Measurements from ENCODE around the gene HIPK2. TPM values are rescaled to one million over a fixed set of nuclear protein-coding genes. Genes with fewer than 3 reads are reported as not detected.
A peak's percentile ranks its signal among the peaks of the same experiment; 100 is the strongest.

Gene HIPK2
- total and polyA plus RNA-seq, 8 donors = 25.1 to 61.8 (median 30.4) TPM

- H3K4me1 ChIP-seq = peaks cover 0 to 82% of the 10 kb centered on the region in 2 donors
- intact Hi-C loops (cut with DNase I) = no loop called here
Observed at GRCh38 chr7:139657725-139658124, 120.1 kb downstream of the HIPK2 start.

DNA sequence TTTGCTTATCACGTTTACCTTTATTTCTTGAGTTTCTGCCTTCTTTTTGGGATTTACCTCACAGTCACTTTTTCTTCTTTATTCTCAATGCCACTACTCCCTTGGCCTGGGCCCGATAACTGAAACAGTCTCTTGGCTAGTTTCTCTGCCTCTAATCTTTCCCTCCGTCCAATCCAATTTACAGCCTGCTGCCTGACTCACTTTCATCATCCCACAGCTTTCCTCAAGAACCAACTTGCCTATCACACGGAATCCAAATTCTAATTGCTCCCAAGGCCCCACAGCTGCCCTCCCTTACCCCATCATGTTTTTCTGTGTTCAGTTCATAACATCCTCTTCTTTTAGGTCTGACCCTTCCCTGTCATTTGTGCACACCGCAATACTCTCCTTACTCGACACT, 121.4 kb downstream of the HIPK2 start:
- Histone ChIP-seq H3K36me3 (peaks cover 0 to 6% of the 10 kb centered on the region in 2 donors), H3K27me3 (no peaks in the 10 kb centered on the region), H3K4me1 (peaks cover 0 to 83% of the 10 kb centered on the region in 2 donors), H3K4me3 (no peak overlapping the region), H3K9me3 (no peaks in the 10 kb centered on the region), H3K27ac (no peak overlapping the region)
- intact Hi-C loops (cut with DNase I) = no loop called here
- TF ChIP-seq, protein P1, sequence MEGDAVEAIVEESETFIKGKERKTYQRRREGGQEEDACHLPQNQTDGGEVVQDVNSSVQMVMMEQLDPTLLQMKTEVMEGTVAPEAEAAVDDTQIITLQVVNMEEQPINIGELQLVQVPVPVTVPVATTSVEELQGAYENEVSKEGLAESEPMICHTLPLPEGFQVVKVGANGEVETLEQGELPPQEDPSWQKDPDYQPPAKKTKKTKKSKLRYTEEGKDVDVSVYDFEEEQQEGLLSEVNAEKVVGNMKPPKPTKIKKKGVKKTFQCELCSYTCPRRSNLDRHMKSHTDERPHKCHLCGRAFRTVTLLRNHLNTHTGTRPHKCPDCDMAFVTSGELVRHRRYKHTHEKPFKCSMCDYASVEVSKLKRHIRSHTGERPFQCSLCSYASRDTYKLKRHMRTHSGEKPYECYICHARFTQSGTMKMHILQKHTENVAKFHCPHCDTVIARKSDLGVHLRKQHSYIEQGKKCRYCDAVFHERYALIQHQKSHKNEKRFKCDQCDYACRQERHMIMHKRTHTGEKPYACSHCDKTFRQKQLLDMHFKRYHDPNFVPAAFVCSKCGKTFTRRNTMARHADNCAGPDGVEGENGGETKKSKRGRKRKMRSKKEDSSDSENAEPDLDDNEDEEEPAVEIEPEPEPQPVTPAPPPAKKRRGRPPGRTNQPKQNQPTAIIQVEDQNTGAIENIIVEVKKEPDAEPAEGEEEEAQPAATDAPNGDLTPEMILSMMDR (IDR thresholded peaks at IDR 0.05) = no peak
- DNase-seq (no peak), ATAC-seq (no peak)

More at GRCh38 chr7:139657725-139658124, 120.1 kb downstream of the HIPK2 start:
- H3K27ac ChIP-seq = no peak overlapping the region
- TF ChIP-seq, protein P1 (IDR thresholded peaks at IDR 0.05) = no peak
- H3K36me3 ChIP-seq = peaks cover 0 to 6% of the 10 kb centered on the region in 2 donors
- ATAC-seq = no peak
- no peaks in the 10 kb centered on the region for H3K27me3 ChIP-seq
- DNase-seq = no peak
- H3K4me3 ChIP-seq = no peak overlapping the region
- H3K9me3 ChIP-seq = no peaks in the 10 kb centered on the region

- no peak for ATAC-seq
Observed at GRCh38 chr7:139655305-139655704, 122.5 kb downstream of the HIPK2 start.

GRCh38 chr7:139654276-139655181, 123.3 kb downstream of the HIPK2 start:
- Histone ChIP-seq H3K27me3 (no peaks in the 10 kb centered on the region), H3K36me3 (peaks cover 0 to 6% of the 10 kb centered on the region in 2 donors), H3K4me3 (no peak overlapping the region), H3K4me1 (peaks cover 0 to 84% of the 10 kb centered on the region in 2 donors), H3K27ac (peak overlapping the region in 1 of 2 donors; percentile 50), H3K9me3 (no peaks in the 10 kb centered on the region)
- intact Hi-C loops (cut with DNase I) = no loop called here
- TF ChIP-seq, protein P1 (IDR thresholded peaks at IDR 0.05) = no peak
- ATAC-seq = no peak
- no peak for DNase-seq

More at GRCh38 chr7:139655305-139655704, 122.5 kb downstream of the HIPK2 start:
- TF ChIP-seq, protein P1 (IDR thresholded peaks at IDR 0.05) = no peak
- Histone ChIP-seq H3K4me1 (peaks cover 0 to 84% of the 10 kb centered on the region in 2 donors), H3K27ac (peak overlapping the region in 1 of 2 donors; percentile 50), H3K27me3 (no peaks in the 10 kb centered on the region), H3K36me3 (peaks cover 0 to 6% of the 10 kb centered on the region in 2 donors), H3K9me3 (no peaks in the 10 kb centered on the region), H3K4me3 (no peak overlapping the region)
- intact Hi-C loops (cut with DNase I) = no loop called here
- no peak for DNase-seq

DNA sequence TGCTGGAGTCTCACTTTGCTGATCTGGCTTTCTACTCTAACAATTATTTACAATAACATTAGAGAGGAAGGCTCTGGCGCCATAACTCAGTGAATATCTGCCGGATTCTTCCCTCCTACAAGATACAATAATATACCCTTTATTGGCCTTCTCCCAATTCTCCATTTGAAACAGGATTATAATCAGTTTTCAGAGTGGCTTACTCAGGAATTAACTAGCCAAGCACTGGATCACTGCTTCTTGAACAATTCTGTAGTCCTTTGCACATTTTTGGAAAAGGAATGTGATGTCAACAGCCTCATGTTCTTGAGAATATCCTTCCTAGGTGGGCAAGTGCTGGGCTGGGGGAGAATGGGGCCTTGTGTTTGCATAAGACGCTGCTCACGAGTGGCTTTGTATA, 125.9 kb downstream of the HIPK2 start:
- intact Hi-C loops (cut with DNase I) = no loop called here
- H3K4me1 ChIP-seq = peaks cover 0 to 92% of the 10 kb centered on the region in 2 donors
- H3K27ac ChIP-seq = no peak overlapping the region
- peaks cover 0 to 6% of the 10 kb centered on the region in 2 donors for H3K36me3 ChIP-seq
- DNase-seq (peak in 1 of 4 donors; percentile 22), ATAC-seq (no peak)
- no peak overlapping the region for H3K4me3 ChIP-seq
- no peaks in the 10 kb centered on the region for H3K9me3 ChIP-seq
- H3K27me3 ChIP-seq = no peaks in the 10 kb centered on the region
- TF ChIP-seq, protein P1 (IDR thresholded peaks at IDR 0.05) = no peak

Data from left lung (tissue), 10 donors.